Caco-2 (cell line): ENCODE data around the gene SDR42E2. TPM values are rescaled to one million over a fixed set of nuclear protein-coding genes. Genes with fewer than 3 reads are reported as not detected.

Source experiments
- BruUV-seq: library from RNA; stranded (reverse); fragments of 400-500 nt; replicated peaks from 2 replicates; lab custom pipeline; 2021; lab: Mats Ljungman, UMichigan
- CTCF ChIA-PET: fragments of 300-600 bp; sonication (Branson Sonifier 250); formaldehyde crosslinking; loops from one replicate; lab custom pipeline; 2022; ENCODE audit warnings: antibody characterized with exemption; lab: Charles Lee
- POLR2A ChIA-PET: fragments of 300-600 bp; sonication (Branson Sonifier 250); formaldehyde crosslinking; loops from one replicate; lab custom pipeline; 2022; ENCODE audit warnings: antibody characterized with exemption; lab: Charles Lee
- DNase-seq, 2 experiments: peaks; one replicate each; pipeline versions ENCODE4 v3.0.0 to v3.0.0-alpha.2; 2020 to 2022
- H3K27me3 ChIP-seq: replicated peaks from 2 replicates; pipeline ENCODE4 v1.6.0; 2011; ENCODE audit warnings: low read length; ENCODE audit not compliant: control insufficient read depth, insufficient read depth
- H3K36me3 ChIP-seq: 2 replicates; pipeline ENCODE4 v1.5.1; 2011; ENCODE audit warnings: low read length; ENCODE audit not compliant: control insufficient read depth, insufficient read depth
- H3K4me1 ChIP-seq: fragments of 250-450 bp; sonication (Bioruptor Pico); 2 replicates; pipeline ENCODE4 v1.5.1; 2020; ENCODE audit warnings: mild to moderate bottlenecking
- H3K4me3 ChIP-seq: 2 replicates; pipeline ENCODE4 v1.5.1; 2011; ENCODE audit warnings: low read depth, mild to moderate bottlenecking, control low read depth, low read length
- H3K9me3 ChIP-seq: fragments of 250-450 bp; sonication (Bioruptor Pico); 2 replicates; pipeline ENCODE4 v1.5.1; 2020; ENCODE audit warnings: mild to moderate bottlenecking, moderate library complexity
- H3K27ac Mint-ChIP-seq: one replicate; pipeline ENCODE4 v1.8.0; 2022; ENCODE audit warnings: mixed read lengths; ENCODE audit not compliant: unreplicated experiment
- H3K27me3 Mint-ChIP-seq: one replicate; pipeline ENCODE4 v1.8.0; 2022; ENCODE audit warnings: mixed read lengths; ENCODE audit not compliant: insufficient read depth, unreplicated experiment
- H3K36me3 Mint-ChIP-seq: one replicate; pipeline ENCODE4 v1.8.0; 2022; ENCODE audit warnings: mild to moderate bottlenecking, mixed read lengths; ENCODE audit not compliant: insufficient read depth, unreplicated experiment
- H3K4me1 Mint-ChIP-seq: one replicate; pipeline ENCODE4 v1.8.0; 2022; ENCODE audit warnings: low read depth, mixed read lengths; ENCODE audit not compliant: unreplicated experiment
- H3K4me3 Mint-ChIP-seq: one replicate; pipeline ENCODE4 v1.8.0; 2022; ENCODE audit warnings: mild to moderate bottlenecking, moderate library complexity, mixed read lengths; ENCODE audit not compliant: unreplicated experiment
- H3K9me3 Mint-ChIP-seq: one replicate; pipeline ENCODE4 v1.8.0; 2022; ENCODE audit warnings: mixed read lengths; ENCODE audit not compliant: unreplicated experiment
- CTCF ChIP-seq, 2 experiments: fragments of 200-600 bp in 1 of 2; IDR thresholded peaks; 1 replicate in 1 of 2; 2 replicates in 1 of 2; pipeline versions ENCODE4 v1.5.1 to v1.8.0; 2011 to 2022; ENCODE audit warnings: antibody characterized with exemption in 1 of 2, control low read depth in 1 of 2, inconsistent platforms in 1 of 2, low read depth in 1 of 2, low read length in 1 of 2, mild to moderate bottlenecking in 1 of 2, moderate library complexity in 1 of 2; ENCODE audit not compliant: insufficient read depth in 1 of 2, severe bottlenecking in 1 of 2, unreplicated experiment in 1 of 2
- intact Hi-C: fragments of 100-400 bp; cut with micrococcal nuclease; formaldehyde crosslinking; loops from one replicate; pipeline ENCODE4 v1.10.0; 2022; ENCODE audit not compliant: unreplicated experiment
- total RNA-seq: library from RNA; stranded (reverse); gene quantifications from 2 replicates; pipeline ENCODE4 v1.2.3, GENCODE V29; 2022

SDR42E2 gene
- total RNA-seq, 1 experiment from 2014 or later: not detected

GRCh38 chr16:22204091-22204655 is 41.9 kb downstream of the SDR42E2 start:
- H3K27me3 ChIP-seq: no peaks in the 10 kb centered on the region
- peaks cover 7% of the 10 kb centered on the region for H3K4me1 Mint-ChIP-seq
- peak overlapping the region; percentile 64 for H3K27ac Mint-ChIP-seq
- H3K27me3 Mint-ChIP-seq: no peaks in the 10 kb centered on the region
- no TSS peak for BruUV-seq
- peak overlapping the region; percentile 45 for H3K4me3 Mint-ChIP-seq
- H3K9me3 Mint-ChIP-seq: no peaks in the 10 kb centered on the region
- no peaks in the 10 kb centered on the region for H3K36me3 ChIP-seq
- H3K36me3 Mint-ChIP-seq: peaks cover 13% of the 10 kb centered on the region
- ChIA-PET POLR2A (no interaction called here), CTCF (no interaction called here)
- no peaks in the 10 kb centered on the region for H3K9me3 ChIP-seq
- no peak for TF ChIP-seq CTCF (IDR thresholded peaks at IDR 0.05; ENCODE audit: insufficient read depth in 1 of 2, low read depth in 1 of 2, low read length in 1 of 2, severe bottlenecking in 1 of 2, unreplicated experiment in 1 of 2)
- H3K4me3 ChIP-seq: no peak overlapping the region
- 0 out of 2 replicates have a peak, but pooled peaks cover 7% of the 10 kb centered on the region for H3K4me1 ChIP-seq
- intact Hi-C loops: no loop called here
- DNase-seq: no peak

GRCh38 chr16:22205577-22206012 is 43.3 kb downstream of the SDR42E2 start:
- Histone ChIP-seq H3K4me1 (0 out of 2 replicates have a peak, but pooled peaks cover 7% of the 10 kb centered on the region), H3K9me3 (no peaks in the 10 kb centered on the region), H3K36me3 (no peaks in the 10 kb centered on the region), H3K4me3 (peak overlapping the region; percentile 91), H3K27me3 (no peaks in the 10 kb centered on the region)
- no peak for TF ChIP-seq CTCF (IDR thresholded peaks at IDR 0.05; ENCODE audit: insufficient read depth in 1 of 2, low read depth in 1 of 2, low read length in 1 of 2, severe bottlenecking in 1 of 2, unreplicated experiment in 1 of 2)
- H3K4me3 Mint-ChIP-seq: peak overlapping the region; percentile 99
- ChIA-PET CTCF (interaction anchor here (0.9 to 1.6 kb wide), 4 partner anchors 9 to 92 kb away, joined by 4 to 9 read pairs (median 5); no protein-coding TSS in a partner anchor), POLR2A (interaction anchor here (1.3 kb wide), 1 partner anchor 14 kb away, joined by 5 read pairs; no protein-coding TSS in a partner anchor)
- peaks cover 7% of the 10 kb centered on the region for H3K4me1 Mint-ChIP-seq
- no peak for DNase-seq
- H3K9me3 Mint-ChIP-seq: no peaks in the 10 kb centered on the region
- TSS peak; percentile 96 for BruUV-seq
- peaks cover 16% of the 10 kb centered on the region for H3K36me3 Mint-ChIP-seq
- H3K27me3 Mint-ChIP-seq: no peaks in the 10 kb centered on the region
- intact Hi-C loops: loop anchor here (1.0 to 2.0 kb wide), 3 partner anchors 15 to 92 kb away; partner anchors contain the start of gene POLR3E
- peak overlapping the region; percentile 53 for H3K27ac Mint-ChIP-seq

GRCh38 chr16:22206013-22206841 is 43.9 kb downstream of the SDR42E2 start, which contains the start of gene EEF2K:
TSS of gene EEF2K (plus strand) at chr16:22206278. CDS start at chr16:22225730, 19,452 bp downstream.
- H3K4me1 ChIP-seq: 0 out of 2 replicates have a peak, but pooled peaks cover 7% of the 10 kb centered on the region
- intact Hi-C loops: loop anchor here (1.0 to 2.0 kb wide), 3 partner anchors 15 to 91 kb away; partner anchors contain the start of gene POLR3E
- H3K9me3 ChIP-seq: no peaks in the 10 kb centered on the region
- peak within 1 kb of the TSS; percentile 91 for H3K4me3 ChIP-seq
- no peaks in the 10 kb centered on the region for H3K27me3 Mint-ChIP-seq
- peaks cover 20% of the 10 kb centered on the region for H3K36me3 Mint-ChIP-seq
- TF ChIP-seq CTCF (IDR thresholded peaks at IDR 0.05; ENCODE audit: insufficient read depth in 1 of 2, low read depth in 1 of 2, low read length in 1 of 2, severe bottlenecking in 1 of 2, unreplicated experiment in 1 of 2): peak; percentile 71 to 74
- peak; percentile 94 to 95 for DNase-seq
- peaks cover 2% of the 10 kb centered on the region; the same call in 1 of the 2 replicates for H3K36me3 ChIP-seq
- BruUV-seq: no TSS peak
- ChIA-PET CTCF (interaction anchor here (0.6 to 1.6 kb wide), 10 partner anchors 9 to 1152 kb away, joined by 3 to 9 read pairs (median 4); no protein-coding TSS in a partner anchor), POLR2A (interaction anchor here (0.8 to 1.3 kb wide), 3 partner anchors 15 to 254 kb away, joined by 4 to 5 read pairs (median 4); no protein-coding TSS in a partner anchor)
- H3K9me3 Mint-ChIP-seq: no peaks in the 10 kb centered on the region
- peak within 1 kb of the TSS; percentile 99 for H3K4me3 Mint-ChIP-seq
- no peaks in the 10 kb centered on the region for H3K27me3 ChIP-seq
- H3K27ac Mint-ChIP-seq: peak within 1 kb of the TSS; percentile 54
- H3K4me1 Mint-ChIP-seq: peaks cover 7% of the 10 kb centered on the region
